Body of pancreas (tissue), 4 donors: ENCODE measurements around the gene FCRL6.

Source experiments
- CTCF ChIP-seq, 7 experiments: fragments of 450-650 bp in 4 of 7; fragments of 200-600 bp in 3 of 7; sonication (generic) in 3 of 7; IDR thresholded peaks; one replicate each; pipeline ENCODE4 v1.5.1; 2016 to 2019; ENCODE audit warnings: antibody characterized with exemption in 7 of 7
- POLR2A ChIP-seq, 3 donors: fragments of 450-650 bp; IDR thresholded peaks; one replicate each; pipeline ENCODE4 v1.6.1; 2016; ENCODE audit warnings: antibody characterized with exemption in 3 of 3, mild to moderate bottlenecking in 2 of 3

GRCh38 chr1:159830722-159831121, 28.6 kb downstream of the FCRL6 start:
- TF ChIP-seq CTCF (IDR thresholded peaks at IDR 0.05) (no peak), POLR2A (IDR thresholded peaks at IDR 0.05) (no peak)
